ENCODE measurements around the gene SRSF12. TPM values are rescaled to one million over a fixed set of nuclear protein-coding genes. Genes with fewer than 3 reads are reported as not detected.

The SRSF12 gene
- total RNA-seq, 3 donors from 2014 or later = 0.98 to 1.8 TPM; not detected in 1

- intact Hi-C loops (cut with DNase I; ENCODE audit: low total_unique reads) = no loop called here
- DNase-seq (ENCODE audit: low spot score in 2 of 2) = no peak
- H3K4me3 ChIP-seq = no peak overlapping the region
Measured at GRCh38 chr6:89051676-89052075, 66.2 kb downstream of the SRSF12 start.

GRCh38 chr6:89050697-89051096, 67.2 kb downstream of the SRSF12 start:
- intact Hi-C loops (cut with DNase I; ENCODE audit: low total_unique reads) = no loop called here
- Histone ChIP-seq H3K36me3 (no peaks in the 10 kb centered on the region), H3K27me3 (no peaks in the 10 kb centered on the region), H3K4me3 (no peak overlapping the region), H3K4me1 (peaks cover 0 to 10% of the 10 kb centered on the region in 2 donors), H3K27ac (peak overlapping the region; percentile 80 to 88), H3K9me3 (no peaks in the 10 kb centered on the region)
- DNase-seq (ENCODE audit: low spot score in 2 of 2) = no peak
- TF ChIP-seq POLR2AphosphoS5 (IDR thresholded peaks at IDR 0.05) (no peak), POLR2A (IDR thresholded peaks at IDR 0.05) (no peak), CTCF (IDR thresholded peaks at IDR 0.05) (no peak)

More at GRCh38 chr6:89051676-89052075, 66.2 kb downstream of the SRSF12 start:
- H3K27me3 ChIP-seq = no peaks in the 10 kb centered on the region
- H3K4me1 ChIP-seq = peaks cover 0 to 10% of the 10 kb centered on the region in 2 donors
- TF ChIP-seq CTCF (IDR thresholded peaks at IDR 0.05) (no peak), POLR2A (IDR thresholded peaks at IDR 0.05) (no peak), POLR2AphosphoS5 (IDR thresholded peaks at IDR 0.05) (no peak)
- H3K27ac ChIP-seq = peak overlapping the region; percentile 80 to 88
- no peaks in the 10 kb centered on the region for H3K36me3 ChIP-seq
- no peaks in the 10 kb centered on the region for H3K9me3 ChIP-seq

GRCh38 chr6:89050155-89050554, 67.7 kb downstream of the SRSF12 start:
- intact Hi-C loops (cut with DNase I; ENCODE audit: low total_unique reads) = no loop called here
- no peaks in the 10 kb centered on the region for H3K27me3 ChIP-seq
- peak overlapping the region; percentile 80 to 88 for H3K27ac ChIP-seq
- no peak overlapping the region for H3K4me3 ChIP-seq
- H3K9me3 ChIP-seq = no peaks in the 10 kb centered on the region
- no peaks in the 10 kb centered on the region for H3K36me3 ChIP-seq
- H3K4me1 ChIP-seq = peaks cover 0 to 10% of the 10 kb centered on the region in 2 donors
- peak; percentile 52 to 62 for DNase-seq (ENCODE audit: low spot score in 2 of 2)
- TF ChIP-seq POLR2A (IDR thresholded peaks at IDR 0.05) (no peak), POLR2AphosphoS5 (IDR thresholded peaks at IDR 0.05) (peak; percentile 52 to 93 (median 90)), CTCF (IDR thresholded peaks at IDR 0.05) (no peak)

GRCh38 chr6:89048985-89049384, 68.9 kb downstream of the SRSF12 start:
- intact Hi-C loops (cut with DNase I; ENCODE audit: low total_unique reads) = loop anchor here (5.0 kb wide), 1 partner anchor 1647 kb away; no protein-coding TSS in a partner anchor
- no peak for DNase-seq (ENCODE audit: low spot score in 2 of 2)

More at GRCh38 chr6:89048985-89049384, 68.9 kb downstream of the SRSF12 start:
- no peaks in the 10 kb centered on the region for H3K36me3 ChIP-seq
- H3K4me1 ChIP-seq = peaks cover 0 to 10% of the 10 kb centered on the region in 2 donors
- H3K27me3 ChIP-seq = no peaks in the 10 kb centered on the region
- TF ChIP-seq CTCF (IDR thresholded peaks at IDR 0.05) (no peak), POLR2AphosphoS5 (IDR thresholded peaks at IDR 0.05) (no peak), POLR2A (IDR thresholded peaks at IDR 0.05) (no peak)
- no peaks in the 10 kb centered on the region for H3K9me3 ChIP-seq
- peak overlapping the region in 1 of 2 donors; percentile 5 for H3K27ac ChIP-seq
- H3K4me3 ChIP-seq = no peak overlapping the region
